Left colon (tissue), 2 donors: ENCODE results near the gene EXOC4. TPM values are rescaled to one million over a fixed set of nuclear protein-coding genes. Genes with fewer than 3 reads are reported as not detected.
A peak's percentile ranks its signal among the peaks of the same experiment; 100 is the strongest.

Experiments
- ATAC-seq: fragments of 200-7000 bp; cut with Tn5 transposase; one replicate; pipeline ENCODE4 v1.9.1; 2020; ENCODE audit warnings: mild to moderate bottlenecking, moderate library complexity
- DNase-seq, 2 donors: peaks; one replicate each; pipeline ENCODE4 v3.0.0-alpha.2; 2020
- intact Hi-C, 2 donors: fragments of 100-400 bp; cut with DNase I in 1 of 2; cut with micrococcal nuclease in 1 of 2; formaldehyde crosslinking; loops; one replicate each; pipeline versions ENCODE4 v1.11.2 to v1.14.0; 2022; cut with DNase I, micrococcal nuclease
- total RNA-seq, 2 donors: library from RNA; stranded (reverse); fragmentation: NEBNext Ultra II Directional; extraction: Animal tissue kit (Norgen Biotek cat#: 25700); gene quantifications; one replicate each; pipeline ENCODE4 v1.2.1, GENCODE V29; 2021
- donor health status: DM: no; HTN: no; CAD: no.
- donor health status: DM: yes; HTN: yes; CAD: no.

EXOC4 gene
- total RNA-seq, 2 donors from 2014 or later: 78.8 to 85.4 TPM

- intact Hi-C loops: no loop called here
- ATAC-seq: no peak
These were observed 257.6 kb downstream of the EXOC4 start for GRCh38 chr7:133510326-133511055.

GRCh38 chr7:133511252-133511651 lies 258.4 kb downstream of the EXOC4 start:
- ATAC-seq (no peak), DNase-seq (no peak)
- intact Hi-C loops: no loop called here

More at GRCh38 chr7:133510326-133511055, 257.6 kb downstream of the EXOC4 start:
- DNase-seq: no peak

- ATAC-seq (no peak), DNase-seq (no peak)
- intact Hi-C loops: no loop called here
These were observed 258.8 kb downstream of the EXOC4 start for GRCh38 chr7:133511708-133512107.

DNA sequence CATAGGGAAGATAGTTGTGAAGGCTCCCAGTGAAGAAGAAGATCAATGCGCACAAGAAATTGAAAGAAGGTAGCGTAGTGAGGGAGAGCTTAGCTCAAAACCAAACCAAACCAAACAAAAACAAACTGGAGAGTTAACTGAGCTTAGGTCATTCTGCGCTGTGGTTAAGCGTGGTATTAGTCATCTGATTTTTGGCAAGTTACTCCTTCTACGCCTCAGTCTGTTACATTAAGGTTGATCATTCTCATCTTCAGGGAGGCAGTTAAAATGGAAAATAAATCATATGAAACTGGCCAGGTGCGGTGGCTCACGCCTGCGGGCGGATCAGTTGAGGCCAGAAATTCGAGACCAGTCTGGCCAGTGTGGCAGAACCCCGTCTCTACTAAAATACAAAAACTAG lies 259.7 kb downstream of the EXOC4 start:
- intact Hi-C loops: no loop called here
- no peak for DNase-seq
- ATAC-seq: no peak

- intact Hi-C loops: no loop called here
- DNase-seq (no peak), ATAC-seq (no peak)
These were observed 260.7 kb downstream of the EXOC4 start for GRCh38 chr7:133513608-133514007.

- DNase-seq (no peak), ATAC-seq (no peak)
- intact Hi-C loops: no loop called here
These were observed 261.7 kb downstream of the EXOC4 start for GRCh38 chr7:133514551-133514950.

DNA sequence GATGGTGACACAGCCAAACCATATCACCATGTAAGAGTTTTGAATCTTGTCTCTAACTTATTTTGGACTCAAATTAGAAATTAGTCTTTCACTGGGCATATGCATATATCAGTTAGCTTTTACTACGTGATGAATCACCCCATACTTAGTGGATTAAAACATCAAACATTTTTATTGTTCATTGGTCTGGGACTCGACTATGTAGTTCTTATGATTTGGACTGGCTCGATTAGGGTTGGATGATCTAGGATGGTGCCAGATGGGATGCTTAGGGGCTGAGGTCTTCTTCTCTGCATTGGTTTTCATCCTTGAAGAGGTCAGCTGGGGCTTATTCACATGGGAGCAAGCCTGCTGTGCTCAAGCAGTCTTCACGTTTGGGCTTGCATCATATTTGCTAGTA lies 264.9 kb downstream of the EXOC4 start:
- intact Hi-C loops: no loop called here
- ATAC-seq (no peak), DNase-seq (no peak)

- DNase-seq: no peak
- no peak for ATAC-seq
- intact Hi-C loops: no loop called here
These were observed 265.8 kb downstream of the EXOC4 start for GRCh38 chr7:133518718-133519117.

GRCh38 chr7:133520248-133520647 lies 267.4 kb downstream of the EXOC4 start:
- intact Hi-C loops: no loop called here
- DNase-seq (no peak), ATAC-seq (no peak)

DNA sequence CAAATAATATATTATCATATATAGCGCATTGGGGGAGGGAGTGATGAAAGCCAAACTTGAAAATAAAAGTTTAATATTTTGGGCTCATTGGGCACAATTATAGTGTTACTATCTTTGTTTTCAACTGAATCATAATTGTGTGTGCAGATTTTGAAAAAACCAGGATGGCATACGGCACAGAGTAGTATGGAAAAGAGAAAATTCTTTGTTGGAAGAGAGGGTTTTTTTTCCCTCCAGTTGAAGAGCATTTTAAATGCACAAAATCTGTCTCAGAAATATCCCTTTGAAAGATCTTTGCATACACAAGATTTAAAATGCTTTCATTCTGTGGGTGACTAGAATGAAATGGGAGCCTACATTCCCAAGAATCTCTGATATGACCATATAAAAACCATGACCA lies 269.6 kb downstream of the EXOC4 start:
- intact Hi-C loops: no loop called here
- ATAC-seq: no peak

GRCh38 chr7:133528796-133529195 lies 275.9 kb downstream of the EXOC4 start:
- no peak for ATAC-seq
- no peak for DNase-seq
- intact Hi-C loops: no loop called here

More for the DNA sequence above, 269.6 kb downstream of the EXOC4 start:
- no peak for DNase-seq

GRCh38 chr7:133529861-133530260 lies 277.0 kb downstream of the EXOC4 start:
- ATAC-seq: no peak
- intact Hi-C loops: no loop called here
- DNase-seq: no peak

- ATAC-seq (no peak), DNase-seq (no peak)
- intact Hi-C loops: no loop called here
These were observed 277.8 kb downstream of the EXOC4 start for GRCh38 chr7:133530682-133531081.

GRCh38 chr7:133534816-133535215 lies 281.9 kb downstream of the EXOC4 start:
- DNase-seq: no peak
- ATAC-seq: no peak
- intact Hi-C loops: no loop called here

DNA sequence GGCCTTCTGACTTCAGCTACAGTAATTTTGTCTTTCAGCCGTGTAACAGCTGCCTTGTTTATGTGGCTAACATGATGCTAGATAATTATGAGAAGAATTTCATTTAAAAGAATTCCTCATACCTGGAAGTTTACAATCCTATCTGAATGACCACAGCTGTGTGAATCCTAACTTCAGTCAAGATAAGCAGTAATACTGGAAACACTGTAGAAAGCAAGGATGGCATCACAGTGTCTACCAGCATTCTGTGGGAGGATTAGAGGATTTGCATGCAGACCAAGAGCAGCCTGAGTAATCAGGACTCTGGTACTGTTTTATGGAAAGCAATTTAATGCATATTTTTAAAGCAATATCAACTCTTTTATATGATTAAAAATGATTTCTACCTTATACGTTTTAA lies 282.4 kb downstream of the EXOC4 start:
- DNase-seq: no peak
- ATAC-seq: no peak
- intact Hi-C loops: no loop called here

DNA sequence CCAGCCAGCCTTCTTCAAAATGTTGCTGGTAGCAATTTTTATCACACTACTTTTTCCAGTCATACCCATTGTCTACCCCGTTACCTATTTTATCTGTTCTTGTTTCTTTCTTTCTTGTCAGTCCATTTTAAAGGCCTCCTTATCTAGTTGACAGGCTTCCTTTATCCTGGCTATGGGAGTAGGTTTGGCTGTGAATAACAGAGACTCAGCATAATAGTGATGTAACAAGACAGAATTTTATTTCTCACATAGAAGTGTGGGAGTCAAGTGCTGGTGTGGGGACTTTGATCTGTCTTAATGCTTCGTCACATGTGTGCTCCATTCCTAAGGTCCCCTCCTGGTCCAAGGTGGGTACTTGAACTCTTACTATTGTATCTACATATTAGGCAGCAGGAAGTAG lies 283.6 kb downstream of the EXOC4 start:
- DNase-seq (no peak), ATAC-seq (no peak)

DNA sequence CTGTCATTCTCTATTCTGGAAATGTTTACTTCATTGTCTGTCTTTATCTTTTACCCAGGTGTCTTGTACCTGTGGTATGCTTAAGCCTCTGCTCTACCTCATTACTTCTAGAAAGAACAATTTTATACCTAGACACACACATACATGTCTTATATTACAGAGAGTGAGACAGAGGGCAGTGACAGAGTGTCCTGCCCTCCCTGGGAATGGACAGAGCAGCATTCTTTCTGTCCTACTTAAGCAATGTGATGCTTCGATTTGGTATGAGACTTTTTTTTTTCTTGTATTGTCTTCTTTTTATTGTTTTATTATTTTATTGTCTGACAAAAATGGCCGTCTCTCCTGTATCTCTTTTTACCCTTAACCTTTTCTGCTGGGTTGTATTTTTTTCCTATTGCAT lies 286.1 kb downstream of the EXOC4 start:
- no peak for DNase-seq
- intact Hi-C loops: no loop called here
- ATAC-seq: peak; percentile 31

More for the DNA sequence above, 283.6 kb downstream of the EXOC4 start:
- intact Hi-C loops: no loop called here

DNA sequence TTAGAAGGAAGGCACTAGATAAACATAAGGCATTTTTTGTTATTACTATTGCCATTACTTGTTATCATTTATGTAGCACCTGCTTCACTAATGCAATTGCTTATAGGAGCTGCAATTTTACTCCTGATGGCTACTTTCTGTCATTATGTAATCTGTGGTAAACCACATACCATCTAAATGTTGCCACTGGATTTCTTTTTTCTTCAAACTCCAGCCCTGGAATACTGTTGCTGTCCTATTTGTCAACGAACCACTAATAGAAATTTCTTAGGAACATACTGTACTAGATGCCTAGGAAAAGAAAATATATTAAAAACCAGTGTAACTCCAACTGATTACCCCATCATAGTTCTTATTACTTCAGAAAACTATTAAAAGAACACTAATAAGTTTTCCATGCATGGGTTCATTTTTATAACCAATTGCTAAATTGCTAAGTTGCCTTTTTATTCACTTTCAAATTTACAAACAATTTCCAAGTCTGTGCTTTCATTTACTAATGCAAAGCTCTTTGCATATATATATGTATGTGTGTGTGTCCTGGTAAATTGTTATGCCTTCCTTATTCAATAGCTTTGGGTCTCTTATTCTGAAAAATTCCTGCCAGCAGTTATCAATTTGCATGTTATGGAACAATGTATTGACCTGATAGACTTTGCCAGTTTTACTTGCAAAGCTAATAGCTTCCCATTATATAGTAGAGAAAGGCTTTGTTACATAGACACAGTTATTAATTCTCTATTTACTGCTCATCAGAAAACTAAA lies 287.4 kb downstream of the EXOC4 start:
- ATAC-seq (no peak), DNase-seq (no peak)
- intact Hi-C loops: no loop called here

- no peak for ATAC-seq
- intact Hi-C loops: no loop called here
- DNase-seq: no peak
These were observed 289.4 kb downstream of the EXOC4 start for GRCh38 chr7:133542209-133542780.

DNA sequence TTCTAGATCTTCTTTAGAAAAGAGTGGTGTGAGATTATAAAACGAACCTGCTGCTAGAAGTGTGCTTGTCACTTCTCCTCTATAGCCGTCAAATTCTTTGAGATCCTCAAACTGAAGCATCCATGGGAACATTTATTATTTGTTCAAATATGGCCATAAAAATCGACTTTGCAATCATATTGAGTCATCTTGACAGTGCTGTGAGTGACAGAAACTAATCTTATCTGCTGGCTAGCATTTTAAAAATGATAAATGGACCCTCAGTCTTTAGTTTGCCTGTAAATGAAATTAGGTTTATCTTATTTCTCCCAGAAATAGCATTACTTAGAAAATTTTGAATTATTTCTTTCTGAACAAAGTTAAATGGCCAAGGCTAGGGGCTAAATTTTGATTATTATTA lies 290.8 kb downstream of the EXOC4 start:
- no peak for ATAC-seq
- DNase-seq: no peak
- intact Hi-C loops: no loop called here
